Caco-2 (cell line): Measurements from ENCODE around the gene CLIP1. TPM values are rescaled to one million over a fixed set of nuclear protein-coding genes. Genes with fewer than 3 reads are reported as not detected.

Source experiments
- BruUV-seq: library from RNA; stranded (reverse); fragments of 400-500 nt; replicated peaks from 2 replicates; lab custom pipeline; 2021; lab: Mats Ljungman, UMichigan
- CTCF ChIA-PET: fragments of 300-600 bp; sonication (Branson Sonifier 250); formaldehyde crosslinking; loops from one replicate; lab custom pipeline; 2022; ENCODE audit warnings: antibody characterized with exemption; lab: Charles Lee
- POLR2A ChIA-PET: fragments of 300-600 bp; sonication (Branson Sonifier 250); formaldehyde crosslinking; loops from one replicate; lab custom pipeline; 2022; ENCODE audit warnings: antibody characterized with exemption; lab: Charles Lee
- DNase-seq, 2 experiments: peaks; one replicate each; pipeline versions ENCODE4 v3.0.0 to v3.0.0-alpha.2; 2020 to 2022
- H3K27me3 ChIP-seq: replicated peaks from 2 replicates; pipeline ENCODE4 v1.6.0; 2011; ENCODE audit warnings: low read length; ENCODE audit not compliant: control insufficient read depth, insufficient read depth
- H3K36me3 ChIP-seq: 2 replicates; pipeline ENCODE4 v1.5.1; 2011; ENCODE audit warnings: low read length; ENCODE audit not compliant: control insufficient read depth, insufficient read depth
- H3K4me1 ChIP-seq: fragments of 250-450 bp; sonication (Bioruptor Pico); 2 replicates; pipeline ENCODE4 v1.5.1; 2020; ENCODE audit warnings: mild to moderate bottlenecking
- H3K4me3 ChIP-seq: 2 replicates; pipeline ENCODE4 v1.5.1; 2011; ENCODE audit warnings: low read depth, mild to moderate bottlenecking, control low read depth, low read length
- H3K9me3 ChIP-seq: fragments of 250-450 bp; sonication (Bioruptor Pico); 2 replicates; pipeline ENCODE4 v1.5.1; 2020; ENCODE audit warnings: mild to moderate bottlenecking, moderate library complexity
- H3K27ac Mint-ChIP-seq: one replicate; pipeline ENCODE4 v1.8.0; 2022; ENCODE audit warnings: mixed read lengths; ENCODE audit not compliant: unreplicated experiment
- H3K27me3 Mint-ChIP-seq: one replicate; pipeline ENCODE4 v1.8.0; 2022; ENCODE audit warnings: mixed read lengths; ENCODE audit not compliant: insufficient read depth, unreplicated experiment
- H3K36me3 Mint-ChIP-seq: one replicate; pipeline ENCODE4 v1.8.0; 2022; ENCODE audit warnings: mild to moderate bottlenecking, mixed read lengths; ENCODE audit not compliant: insufficient read depth, unreplicated experiment
- H3K4me1 Mint-ChIP-seq: one replicate; pipeline ENCODE4 v1.8.0; 2022; ENCODE audit warnings: low read depth, mixed read lengths; ENCODE audit not compliant: unreplicated experiment
- H3K4me3 Mint-ChIP-seq: one replicate; pipeline ENCODE4 v1.8.0; 2022; ENCODE audit warnings: mild to moderate bottlenecking, moderate library complexity, mixed read lengths; ENCODE audit not compliant: unreplicated experiment
- H3K9me3 Mint-ChIP-seq: one replicate; pipeline ENCODE4 v1.8.0; 2022; ENCODE audit warnings: mixed read lengths; ENCODE audit not compliant: unreplicated experiment
- CTCF ChIP-seq, 2 experiments: fragments of 200-600 bp in 1 of 2; IDR thresholded peaks; 1 replicate in 1 of 2; 2 replicates in 1 of 2; pipeline versions ENCODE4 v1.5.1 to v1.8.0; 2011 to 2022; ENCODE audit warnings: antibody characterized with exemption in 1 of 2, control low read depth in 1 of 2, inconsistent platforms in 1 of 2, low read depth in 1 of 2, low read length in 1 of 2, mild to moderate bottlenecking in 1 of 2, moderate library complexity in 1 of 2; ENCODE audit not compliant: insufficient read depth in 1 of 2, severe bottlenecking in 1 of 2, unreplicated experiment in 1 of 2
- intact Hi-C: fragments of 100-400 bp; cut with micrococcal nuclease; formaldehyde crosslinking; loops from one replicate; pipeline ENCODE4 v1.10.0; 2022; ENCODE audit not compliant: unreplicated experiment
- total RNA-seq: library from RNA; stranded (reverse); gene quantifications from 2 replicates; pipeline ENCODE4 v1.2.3, GENCODE V29; 2022

Gene CLIP1
- total RNA-seq, 1 experiment from 2014 or later, result 85.0 TPM

GRCh38 chr12:122352394-122352793 lies 70.1 kb downstream of the CLIP1 start:
- BruUV-seq, result no TSS peak
- POLR2A ChIA-PET, result interaction anchor here (0.6 kb wide), 1 partner anchor 37 kb away, joined by 5 read pairs; no protein-coding TSS in a partner anchor

DNA sequence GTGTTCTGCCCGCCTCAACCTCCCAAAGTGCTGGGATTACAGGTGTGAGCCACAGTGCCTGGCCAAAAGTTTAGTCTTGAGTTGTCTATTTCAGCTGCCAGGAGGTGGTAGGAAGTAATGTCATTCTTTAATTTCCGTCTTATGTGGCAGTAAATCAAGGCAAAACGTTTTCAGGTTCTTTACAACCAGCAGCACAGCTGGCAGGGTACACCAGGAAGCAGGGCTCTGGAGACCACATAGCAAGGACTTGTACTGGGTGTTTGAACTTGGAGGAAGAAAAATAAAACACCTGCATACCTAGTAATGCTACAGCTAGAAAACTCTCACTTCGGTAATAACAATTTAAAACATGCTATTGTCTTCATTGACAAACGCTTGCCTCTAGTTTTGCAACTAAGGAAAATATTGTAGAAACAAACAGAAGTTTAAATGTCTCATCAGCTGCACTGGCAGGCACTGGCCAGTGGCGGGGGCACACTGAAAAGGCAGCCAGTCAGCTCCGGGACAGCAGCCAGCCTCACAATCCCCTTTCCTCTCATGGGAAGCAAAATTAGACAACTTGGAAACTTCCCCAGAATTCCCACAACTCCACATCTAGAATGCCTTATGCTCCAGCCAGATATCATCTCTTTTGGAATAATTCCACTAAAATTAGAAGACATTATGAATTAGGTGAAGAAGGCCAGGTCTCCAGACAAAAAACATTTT lies 72.2 kb downstream of the CLIP1 start:
- no peak for DNase-seq
- H3K27me3 Mint-ChIP-seq, result no peaks in the 10 kb centered on the region
- intact Hi-C loops, result no loop called here
- H3K36me3 Mint-ChIP-seq, result peaks cover 50% of the 10 kb centered on the region
- Histone ChIP-seq H3K36me3 (peaks cover 3% of the 10 kb centered on the region; the same call in 1 of the 2 replicates), H3K4me3 (no peak overlapping the region), H3K9me3 (no peaks in the 10 kb centered on the region), H3K27me3 (no peaks in the 10 kb centered on the region), H3K4me1 (peaks cover 13% of the 10 kb centered on the region)
- peaks cover 14% of the 10 kb centered on the region for H3K4me1 Mint-ChIP-seq
- ChIA-PET POLR2A (no interaction called here), CTCF (no interaction called here)
- H3K27ac Mint-ChIP-seq, result no peak overlapping the region
- no peak for TF ChIP-seq CTCF (IDR thresholded peaks at IDR 0.05; ENCODE audit: insufficient read depth in 1 of 2, low read depth in 1 of 2, low read length in 1 of 2, severe bottlenecking in 1 of 2, unreplicated experiment in 1 of 2)
- no peaks in the 10 kb centered on the region for H3K9me3 Mint-ChIP-seq
- no TSS peak for BruUV-seq
- no peak overlapping the region for H3K4me3 Mint-ChIP-seq

More at GRCh38 chr12:122352394-122352793, 70.1 kb downstream of the CLIP1 start:
- intact Hi-C loops, result no loop called here
- DNase-seq, result no peak
- Histone ChIP-seq H3K36me3 (peaks cover 3% of the 10 kb centered on the region; the same call in 1 of the 2 replicates), H3K27me3 (no peaks in the 10 kb centered on the region), H3K4me1 (peaks cover 13% of the 10 kb centered on the region), H3K4me3 (no peak overlapping the region), H3K9me3 (no peaks in the 10 kb centered on the region)
- H3K4me1 Mint-ChIP-seq, result peaks cover 14% of the 10 kb centered on the region
- H3K36me3 Mint-ChIP-seq, result peaks cover 66% of the 10 kb centered on the region
- H3K27ac Mint-ChIP-seq, result no peak overlapping the region
- H3K27me3 Mint-ChIP-seq, result no peaks in the 10 kb centered on the region
- CTCF ChIA-PET, result no interaction called here
- no peak overlapping the region for H3K4me3 Mint-ChIP-seq
- no peak for TF ChIP-seq CTCF (IDR thresholded peaks at IDR 0.05; ENCODE audit: insufficient read depth in 1 of 2, low read depth in 1 of 2, low read length in 1 of 2, severe bottlenecking in 1 of 2, unreplicated experiment in 1 of 2)
- no peaks in the 10 kb centered on the region for H3K9me3 Mint-ChIP-seq

DNA sequence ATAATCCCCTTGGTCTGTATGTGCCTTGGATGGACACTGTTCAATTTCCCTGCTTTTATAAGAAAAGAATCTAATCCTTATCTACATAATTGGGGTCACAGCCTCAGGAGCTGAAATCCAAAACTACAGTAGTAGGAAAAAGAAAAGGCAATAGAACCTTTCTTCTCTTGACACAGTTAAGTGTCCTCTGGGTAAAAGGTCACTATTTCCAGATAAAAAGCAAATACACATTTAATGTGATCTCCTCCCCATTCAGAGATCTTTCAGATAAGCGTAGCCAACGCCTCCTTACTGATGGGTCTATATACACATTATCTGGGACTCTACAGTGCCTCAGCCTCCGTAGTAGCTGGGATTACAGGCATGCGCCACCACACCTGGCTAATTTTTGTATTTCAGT lies 73.4 kb downstream of the CLIP1 start:
- CTCF ChIA-PET, result interaction anchor here (1.2 kb wide), 1 partner anchor 50 kb away, joined by 3 read pairs; no protein-coding TSS in a partner anchor
- DNase-seq, result peak in 1 of 2 experiments; percentile 24
- H3K27ac Mint-ChIP-seq, result no peak overlapping the region
- Histone ChIP-seq H3K27me3 (no peaks in the 10 kb centered on the region), H3K36me3 (peaks cover 3% of the 10 kb centered on the region; the same call in 1 of the 2 replicates), H3K4me3 (no peak overlapping the region), H3K9me3 (no peaks in the 10 kb centered on the region), H3K4me1 (peaks cover 13% of the 10 kb centered on the region)
- H3K4me3 Mint-ChIP-seq, result no peak overlapping the region
- no TSS peak for BruUV-seq
- H3K4me1 Mint-ChIP-seq, result peaks cover 14% of the 10 kb centered on the region
- no peaks in the 10 kb centered on the region for H3K27me3 Mint-ChIP-seq
- no peaks in the 10 kb centered on the region for H3K9me3 Mint-ChIP-seq
- POLR2A ChIA-PET, result no interaction called here
- peaks cover 38% of the 10 kb centered on the region for H3K36me3 Mint-ChIP-seq
- intact Hi-C loops, result no loop called here
- no peak for TF ChIP-seq CTCF (IDR thresholded peaks at IDR 0.05; ENCODE audit: insufficient read depth in 1 of 2, low read depth in 1 of 2, low read length in 1 of 2, severe bottlenecking in 1 of 2, unreplicated experiment in 1 of 2)
